ENCODE measurements around the gene ZNF710. TPM values are rescaled to one million over a fixed set of nuclear protein-coding genes. Genes with fewer than 3 reads are reported as not detected.
"Not testable (repeated sequence)": the region's sequence is repeated elsewhere in the genome, so short reads cannot be mapped to it uniquely, and the experiment has no call there.

The ZNF710 gene
- total RNA-seq, 2 donors from 2014 or later: 11.7 to 14.4 TPM

DNA sequence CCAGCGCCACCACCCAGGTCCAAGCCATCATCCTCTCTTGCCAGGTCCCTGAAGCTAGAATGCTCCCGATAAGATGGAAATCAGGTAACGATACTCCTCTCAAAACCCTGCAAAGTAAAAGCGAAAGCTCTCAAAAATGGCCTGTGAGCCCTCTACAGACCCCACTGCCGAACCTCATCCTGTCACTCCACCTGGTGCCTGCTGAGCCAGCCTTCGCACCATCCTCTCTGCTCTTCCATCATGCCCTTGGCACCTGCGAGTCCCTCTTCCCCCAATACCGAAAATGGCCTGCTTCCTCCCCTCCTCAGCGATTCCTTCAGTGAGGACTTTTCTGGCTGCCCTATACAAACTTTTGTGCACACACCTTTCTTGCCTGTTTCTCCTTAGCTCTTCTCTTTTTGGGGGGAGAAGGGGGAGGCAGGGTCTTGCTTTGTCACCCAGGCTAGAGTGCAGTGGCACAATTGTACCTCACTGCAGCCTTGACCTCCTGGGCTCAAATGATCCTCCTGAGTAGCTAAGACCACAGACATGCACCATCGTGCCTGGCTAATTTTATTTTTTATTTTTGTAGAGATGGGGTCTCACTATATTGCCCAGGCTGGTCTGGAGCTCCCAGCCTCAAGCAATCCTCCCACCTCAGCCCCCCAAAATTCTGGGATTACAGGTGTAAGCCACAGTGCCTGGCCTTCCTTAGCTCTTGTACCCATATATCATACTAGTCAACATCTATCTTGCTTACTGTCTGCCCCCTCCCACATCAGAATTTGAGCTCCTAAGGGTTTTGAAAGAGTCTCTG is 98.1 kb downstream of the ZNF710 start:
- Mint-ChIP-seq H3K4me1 (peaks cover 60% of the 10 kb centered on the region), H3K36me3 (ENCODE audit: low read depth) (no peaks in the 10 kb centered on the region), H3K27me3 (no peaks in the 10 kb centered on the region), H3K4me3 (peak overlapping the region; percentile 88), H3K27ac (peak overlapping the region; percentile 98)
- DNase-seq (no peak), ATAC-seq (no peak)
- H3K9me3 ChIP-seq (ENCODE audit: control insufficient read depth, low read length, poor library complexity, severe bottlenecking): no peaks in the 10 kb centered on the region

DNA sequence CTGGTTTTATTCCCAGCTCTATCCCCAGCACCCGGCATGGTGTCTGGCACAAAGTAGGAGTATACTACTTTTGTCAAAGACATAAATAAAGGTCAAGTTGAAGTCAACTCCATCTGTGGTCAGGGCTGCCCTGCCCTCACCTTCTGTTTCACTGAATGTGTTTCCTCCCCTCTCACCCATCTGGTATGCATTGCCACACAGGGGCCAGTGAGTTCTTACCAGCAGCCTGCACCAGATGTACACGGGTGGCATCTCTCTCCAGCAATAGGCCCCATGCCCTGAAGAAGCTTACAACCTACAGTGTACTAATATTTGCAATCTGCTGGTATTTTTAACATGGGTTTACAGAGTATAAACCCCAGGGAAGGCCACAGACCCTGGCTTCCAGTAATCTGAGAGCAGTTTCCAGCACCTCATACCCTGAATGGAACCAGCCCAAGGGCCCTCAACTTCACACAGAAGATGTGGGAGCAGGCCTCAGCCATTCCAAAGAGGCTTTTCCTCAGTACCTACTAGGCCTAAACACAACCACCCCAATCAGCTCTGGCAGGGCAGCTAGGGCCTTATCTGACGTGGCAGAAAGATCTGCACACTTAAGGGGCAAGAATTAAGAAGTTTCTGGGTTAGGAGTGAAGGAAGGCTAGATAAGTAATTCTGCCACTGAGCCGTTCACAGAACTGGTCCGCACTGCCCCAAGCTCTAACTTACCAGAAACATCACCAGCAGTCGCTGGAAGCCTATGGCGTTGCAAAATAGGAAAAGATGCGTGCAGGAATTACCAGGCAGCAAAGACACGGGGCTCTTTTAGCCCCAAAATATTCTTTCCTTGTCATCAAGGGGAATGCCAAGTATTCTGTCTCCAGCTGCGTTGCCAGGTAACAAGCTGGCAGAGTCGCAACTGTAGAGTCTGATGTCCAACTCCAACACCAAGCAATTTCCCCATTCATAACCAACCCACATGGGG is 99.0 kb downstream of the ZNF710 start:
- Mint-ChIP-seq H3K4me3 (peak overlapping the region; percentile 88), H3K36me3 (ENCODE audit: low read depth) (no peaks in the 10 kb centered on the region), H3K27ac (peak overlapping the region; percentile 98), H3K27me3 (no peaks in the 10 kb centered on the region), H3K4me1 (peaks cover 59% of the 10 kb centered on the region)
- H3K9me3 ChIP-seq (ENCODE audit: control insufficient read depth, low read length, poor library complexity, severe bottlenecking): no peaks in the 10 kb centered on the region
- DNase-seq (no peak), ATAC-seq (no peak)

DNA sequence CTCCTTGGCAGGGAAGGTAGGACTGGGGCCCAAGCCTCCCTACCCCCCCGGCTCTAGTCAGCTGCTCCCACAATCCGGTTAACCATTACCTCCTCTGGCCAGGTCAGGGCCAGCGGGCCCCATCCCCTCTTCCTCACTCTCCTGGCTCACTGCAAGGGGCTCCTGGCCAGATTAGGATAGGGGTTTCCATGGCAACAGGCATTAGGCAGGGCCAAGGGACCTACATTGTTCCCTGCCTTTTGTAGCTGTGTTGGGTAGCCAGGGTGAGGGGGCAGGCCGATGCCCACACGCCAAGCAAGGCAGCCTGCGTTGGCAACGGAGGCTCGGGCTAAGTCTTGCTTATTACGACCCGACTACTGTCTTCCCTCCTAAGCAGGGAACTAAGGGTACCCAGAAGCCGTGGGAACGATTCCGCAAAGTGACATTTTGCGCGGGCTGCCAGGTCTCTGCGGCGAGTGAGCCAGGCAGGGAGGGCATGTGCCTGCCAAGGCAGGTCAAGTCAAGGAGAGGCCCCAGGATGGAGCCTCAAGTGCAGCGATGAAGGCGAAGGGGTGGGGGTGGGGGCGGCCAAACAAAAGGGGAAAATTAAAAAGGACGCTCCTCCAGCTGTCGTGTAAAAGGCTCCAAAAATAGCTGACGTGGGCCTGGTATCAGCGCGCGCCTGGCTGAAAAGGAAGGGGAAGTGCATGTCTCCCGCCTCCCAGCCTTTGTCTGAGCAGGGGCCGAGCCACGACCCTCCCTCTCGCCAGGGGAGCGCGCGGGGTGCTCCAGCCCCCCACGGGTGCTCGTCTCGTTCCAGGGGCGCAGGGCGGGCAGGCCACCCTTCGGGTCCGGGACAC is 100.2 kb downstream of the ZNF710 start:
- peak overlapping the region; percentile 98 for H3K27ac Mint-ChIP-seq

DNA sequence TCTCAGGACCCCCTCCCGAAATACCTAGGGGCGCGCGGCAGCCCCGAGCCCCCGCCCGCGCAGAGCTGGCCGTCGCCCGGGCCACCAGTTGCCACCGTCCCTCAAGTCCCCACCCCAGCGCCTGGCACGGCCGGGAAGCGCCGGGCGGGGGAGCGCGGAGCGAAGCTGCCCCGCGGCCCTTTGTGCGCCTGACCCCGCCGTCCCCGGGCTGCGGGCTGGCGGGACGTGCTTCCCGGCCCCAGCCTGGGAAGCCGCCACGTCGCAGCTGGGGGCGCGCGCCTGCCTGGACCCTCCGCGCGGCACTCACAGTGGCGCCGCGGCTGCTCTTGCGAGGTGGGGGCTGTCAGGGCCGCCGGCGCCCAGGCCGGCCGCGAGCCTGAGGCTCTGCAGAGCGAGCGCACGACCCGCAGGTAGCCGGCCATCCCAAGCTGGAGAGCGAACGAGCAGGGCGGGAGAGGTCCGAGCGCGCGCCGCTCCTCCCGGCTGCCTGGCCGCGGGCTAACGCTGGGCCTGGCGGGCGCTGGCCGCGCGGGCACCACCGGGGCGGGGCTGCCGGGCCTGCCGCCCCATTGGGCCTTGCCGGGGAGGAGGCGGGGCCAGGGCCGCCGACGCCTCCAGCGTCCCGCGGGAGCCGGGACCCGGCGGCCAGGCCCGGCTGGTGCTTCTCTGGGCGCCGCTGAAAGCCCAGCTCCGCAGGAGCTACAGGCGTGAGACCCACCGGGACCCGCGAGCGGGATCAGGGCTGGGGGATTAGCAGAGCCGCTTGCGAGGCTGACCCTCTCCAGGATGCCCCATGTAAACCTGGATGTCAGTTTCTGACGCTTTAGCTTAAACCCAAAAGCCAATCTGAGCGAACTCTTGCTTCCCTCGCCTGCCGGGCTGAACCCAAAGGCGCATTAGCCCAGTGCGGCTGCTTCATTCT is 101.1 kb downstream of the ZNF710 start, which contains the start of gene IDH2:
TSS of gene IDH2 (minus strand) at position 500 of the 922 bp plus-strand sequence. CDS start at position 422, 78 bp downstream.
- no peaks in the 10 kb centered on the region for H3K9me3 ChIP-seq (ENCODE audit: control insufficient read depth, low read length, poor library complexity, severe bottlenecking)
- ATAC-seq: peak; percentile 81
- peak within 1 kb of the TSS; percentile 98 for H3K27ac Mint-ChIP-seq
- peak; percentile 57 to 76 (median 68) for DNase-seq
- no peaks in the 10 kb centered on the region for H3K36me3 Mint-ChIP-seq (ENCODE audit: low read depth)
- no peaks in the 10 kb centered on the region for H3K27me3 Mint-ChIP-seq
- peaks cover 43% of the 10 kb centered on the region for H3K4me1 Mint-ChIP-seq
- H3K4me3 Mint-ChIP-seq: peak within 1 kb of the TSS; percentile 88

More for the DNA sequence above, 100.2 kb downstream of the ZNF710 start:
- Mint-ChIP-seq H3K4me3 (peak overlapping the region; percentile 88), H3K27me3 (no peaks in the 10 kb centered on the region), H3K4me1 (peaks cover 51% of the 10 kb centered on the region), H3K36me3 (ENCODE audit: low read depth) (no peaks in the 10 kb centered on the region)
- no peaks in the 10 kb centered on the region for H3K9me3 ChIP-seq (ENCODE audit: control insufficient read depth, low read length, poor library complexity, severe bottlenecking)
- ATAC-seq (no peak), DNase-seq (peak in 2 of 3 donors; percentile 23 to 26)

DNA sequence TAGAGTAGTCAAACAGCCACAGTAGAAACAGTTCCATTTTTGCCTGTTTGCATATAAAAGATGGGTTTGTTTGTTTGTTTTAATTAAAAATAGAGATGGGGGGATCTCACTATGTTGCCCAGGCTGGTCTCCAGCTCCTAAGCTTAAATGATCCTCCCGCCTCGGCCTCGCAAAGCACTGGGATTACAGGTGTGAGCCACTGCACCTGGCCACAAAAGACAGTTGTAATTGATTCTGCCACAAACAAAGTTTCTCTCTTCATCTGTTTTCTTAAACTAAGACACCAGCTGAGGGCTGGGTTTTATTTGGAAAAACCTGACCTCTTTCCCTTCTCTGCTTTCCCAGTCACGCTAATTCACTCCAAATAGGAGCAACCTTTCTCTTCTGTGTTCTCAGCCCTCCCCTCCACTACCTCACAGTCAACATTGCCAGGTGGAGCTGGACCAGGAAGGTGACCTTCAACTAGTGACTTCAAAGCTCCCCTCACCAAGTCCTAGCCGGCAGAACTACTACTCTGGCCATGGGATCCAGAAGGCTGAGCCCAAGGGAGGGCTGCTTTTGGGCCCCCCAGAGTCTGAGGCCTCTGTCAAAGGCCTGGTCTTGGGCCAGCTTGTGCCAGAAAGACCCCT is 102.7 kb downstream of the ZNF710 start:
- no peak overlapping the region for H3K4me3 Mint-ChIP-seq
- H3K4me1 Mint-ChIP-seq: peaks cover 32% of the 10 kb centered on the region
- no peaks in the 10 kb centered on the region for H3K9me3 ChIP-seq (ENCODE audit: control insufficient read depth, low read length, poor library complexity, severe bottlenecking)
- ATAC-seq (no peak), DNase-seq (no peak)
- peak overlapping the region; percentile 90 for H3K27ac Mint-ChIP-seq
- H3K27me3 Mint-ChIP-seq: no peaks in the 10 kb centered on the region
- no peaks in the 10 kb centered on the region for H3K36me3 Mint-ChIP-seq (ENCODE audit: low read depth)

DNA sequence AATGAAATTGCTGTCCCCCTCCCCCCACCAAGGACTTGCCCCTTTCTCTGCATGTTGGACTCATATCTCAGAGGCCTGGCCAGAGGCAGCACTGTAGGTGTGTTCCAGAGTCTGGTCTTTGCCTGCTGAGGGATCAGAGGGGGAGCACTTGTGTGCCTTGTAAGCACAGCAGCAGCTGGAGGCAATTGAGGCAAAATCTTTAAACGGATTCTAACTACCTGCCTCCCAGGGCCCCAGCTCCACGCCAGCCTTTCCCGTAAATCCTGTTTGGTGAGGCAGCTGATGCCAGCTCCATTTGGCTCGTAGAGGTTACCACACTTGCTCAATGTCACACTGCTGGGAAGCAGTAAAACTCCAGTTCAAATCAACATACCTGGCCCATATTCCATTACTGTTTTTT is 103.4 kb downstream of the ZNF710 start:
- DNase-seq (no peak), ATAC-seq (no peak)
- H3K27me3 Mint-ChIP-seq: no peaks in the 10 kb centered on the region
- H3K27ac Mint-ChIP-seq: no peak overlapping the region
- H3K9me3 ChIP-seq (ENCODE audit: control insufficient read depth, low read length, poor library complexity, severe bottlenecking): no peaks in the 10 kb centered on the region
- no peak overlapping the region for H3K4me3 Mint-ChIP-seq
- no peaks in the 10 kb centered on the region for H3K36me3 Mint-ChIP-seq (ENCODE audit: low read depth)
- H3K4me1 Mint-ChIP-seq: peaks cover 24% of the 10 kb centered on the region

DNA sequence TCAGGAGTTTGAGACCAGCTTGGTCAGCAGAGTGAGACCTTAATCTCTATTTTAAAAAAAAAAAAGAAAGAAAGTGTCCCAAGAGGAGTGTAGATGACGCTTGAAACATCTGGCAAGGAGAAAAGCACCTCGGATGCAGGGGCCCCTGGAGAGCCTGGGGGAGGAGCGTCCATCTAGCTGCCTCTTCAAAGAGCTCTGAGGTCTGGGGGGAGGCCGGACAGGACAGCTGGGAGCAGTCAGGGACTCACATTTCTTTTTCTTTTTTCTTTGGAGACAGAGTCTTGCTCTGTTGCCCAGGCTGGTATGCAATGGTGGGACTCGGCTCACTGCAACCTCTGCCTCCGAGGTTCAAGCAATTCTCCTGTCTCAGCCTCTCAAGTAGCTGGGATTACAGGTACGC is 104.4 kb downstream of the ZNF710 start:
- ATAC-seq (no peak), DNase-seq (no peak)
- H3K27me3 Mint-ChIP-seq: peaks cover 4% of the 10 kb centered on the region
- H3K27ac Mint-ChIP-seq: no peak overlapping the region
- H3K9me3 ChIP-seq (ENCODE audit: control insufficient read depth, low read length, poor library complexity, severe bottlenecking): no peaks in the 10 kb centered on the region
- H3K4me3 Mint-ChIP-seq: no peak overlapping the region
- H3K4me1 Mint-ChIP-seq: peaks cover 17% of the 10 kb centered on the region
- no peaks in the 10 kb centered on the region for H3K36me3 Mint-ChIP-seq (ENCODE audit: low read depth)

DNA sequence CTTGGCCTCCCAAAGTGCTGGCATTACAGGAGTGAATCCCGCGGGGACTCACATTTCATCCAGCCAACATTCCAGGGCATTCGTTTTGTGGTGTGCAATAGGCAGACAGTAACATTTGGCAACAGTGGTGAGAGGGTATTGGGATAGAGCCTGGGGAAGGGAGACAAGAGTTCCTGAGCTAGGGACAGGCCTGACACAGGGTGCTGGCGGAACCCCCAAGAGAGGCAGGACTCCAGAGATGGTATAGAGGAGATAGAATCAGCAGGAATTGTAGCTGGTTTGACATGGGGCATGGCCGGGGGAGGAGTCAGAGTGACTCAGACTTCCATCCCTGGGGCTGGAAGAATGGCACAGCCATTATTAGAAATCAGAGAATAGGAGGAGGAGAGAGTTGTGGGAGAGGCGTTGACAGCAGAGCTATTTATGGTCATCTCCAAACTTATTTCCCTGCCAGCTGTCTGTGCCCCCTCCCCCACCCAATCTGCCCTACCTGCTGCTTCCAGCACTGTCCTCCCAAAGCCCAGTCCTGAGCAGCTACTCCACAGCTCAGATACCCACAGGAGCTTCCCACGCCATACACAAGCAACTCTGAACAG is 105.5 kb downstream of the ZNF710 start:
- Mint-ChIP-seq H3K4me1 (peaks cover 8% of the 10 kb centered on the region), H3K27ac (no peak overlapping the region), H3K36me3 (ENCODE audit: low read depth) (no peaks in the 10 kb centered on the region), H3K27me3 (peaks cover 4% of the 10 kb centered on the region), H3K4me3 (no peak overlapping the region)
- DNase-seq (no peak), ATAC-seq (no peak)
- H3K9me3 ChIP-seq (ENCODE audit: control insufficient read depth, low read length, poor library complexity, severe bottlenecking): no peaks in the 10 kb centered on the region

DNA sequence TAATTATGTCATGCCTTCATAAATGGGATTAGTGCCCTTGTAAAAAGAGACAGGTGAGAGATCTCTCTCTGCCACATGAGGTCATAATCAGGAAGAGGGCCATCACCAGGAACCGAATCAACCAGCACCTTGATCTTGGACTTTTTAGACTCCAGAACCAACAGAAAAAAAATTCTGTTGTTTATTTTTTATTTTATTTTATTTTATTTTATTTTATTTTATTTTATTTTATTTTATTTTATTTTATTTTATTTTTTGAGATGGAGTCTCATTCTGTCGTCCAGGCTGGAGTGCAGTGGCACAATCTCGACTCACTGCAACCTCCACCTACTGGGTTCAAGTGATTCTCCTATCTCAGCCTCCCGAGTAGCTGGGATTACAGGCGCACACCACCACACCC is 106.9 kb downstream of the ZNF710 start:
- H3K4me3 Mint-ChIP-seq, DNase-seq: not testable (repeated sequence)

DNA sequence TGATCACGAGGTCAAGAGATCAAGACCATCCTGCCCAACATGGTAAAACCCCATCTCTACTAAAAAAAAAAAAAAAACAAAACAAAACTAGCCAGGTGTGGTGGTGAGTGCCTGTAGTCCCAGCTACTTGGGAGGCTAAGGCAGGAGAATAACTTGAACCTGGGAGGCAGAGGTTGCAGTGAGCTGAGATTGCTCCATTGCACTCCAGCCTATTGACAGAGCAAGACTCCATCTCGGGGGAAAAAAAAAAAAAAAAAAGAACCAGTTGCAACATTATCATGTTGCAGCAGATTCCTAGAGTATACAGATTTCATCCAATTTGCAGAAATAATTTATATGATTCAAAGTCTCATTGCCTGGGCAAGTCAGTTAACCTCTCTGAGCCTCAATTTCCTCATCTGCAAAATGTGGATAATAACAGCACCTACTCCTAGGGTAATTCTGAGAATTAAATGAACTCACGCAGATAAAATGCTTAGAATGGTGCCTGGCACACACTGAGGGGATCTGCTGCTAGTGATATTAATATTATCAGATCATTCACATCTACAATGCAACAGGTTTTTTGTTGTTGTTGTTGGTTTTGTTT is 108.1 kb downstream of the ZNF710 start:
- H3K27me3 Mint-ChIP-seq; H3K36me3 Mint-ChIP-seq (ENCODE audit: low read depth); H3K4me3 Mint-ChIP-seq; DNase-seq; H3K9me3 ChIP-seq (ENCODE audit: control insufficient read depth, low read length, poor library complexity, severe bottlenecking); H3K4me1 Mint-ChIP-seq; H3K27ac Mint-ChIP-seq; ATAC-seq: not testable (repeated sequence)

More for the DNA sequence above, 106.9 kb downstream of the ZNF710 start:
- ATAC-seq; H3K27me3 Mint-ChIP-seq; H3K9me3 ChIP-seq (ENCODE audit: control insufficient read depth, low read length, poor library complexity, severe bottlenecking); H3K4me1 Mint-ChIP-seq; H3K36me3 Mint-ChIP-seq (ENCODE audit: low read depth); H3K27ac Mint-ChIP-seq: not testable (repeated sequence)

DNA sequence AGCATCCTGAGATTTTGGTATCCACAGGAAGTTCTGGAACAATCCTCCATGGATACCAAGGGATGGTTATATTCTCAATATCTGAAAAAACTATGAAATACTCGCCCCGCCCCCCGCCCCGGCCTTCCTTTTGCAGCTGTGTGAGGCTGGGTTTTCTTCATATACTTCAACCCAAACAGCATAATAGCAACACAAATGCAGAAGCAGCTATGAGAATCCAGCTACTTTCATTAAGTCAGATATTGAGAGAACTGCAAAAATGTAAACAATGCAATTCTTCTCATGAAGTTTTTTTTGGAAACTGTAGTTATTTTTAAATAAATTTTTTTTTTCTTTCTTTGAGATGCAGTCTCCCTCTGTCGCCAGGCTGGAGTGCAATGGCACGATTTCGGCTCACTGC is 112.0 kb downstream of the ZNF710 start:
- H3K9me3 ChIP-seq (ENCODE audit: control insufficient read depth, low read length, poor library complexity, severe bottlenecking): no peaks in the 10 kb centered on the region
- no peak overlapping the region for H3K27ac Mint-ChIP-seq
- H3K4me1 Mint-ChIP-seq: peaks cover 2% of the 10 kb centered on the region
- DNase-seq (no peak), ATAC-seq (no peak)
- H3K36me3 Mint-ChIP-seq (ENCODE audit: low read depth): no peaks in the 10 kb centered on the region
- H3K4me3 Mint-ChIP-seq: no peak overlapping the region
- H3K27me3 Mint-ChIP-seq: peaks cover 4% of the 10 kb centered on the region

All from T-helper 17 cell (primary cell).